ENCODE measurements around the gene GNB5. TPM values are rescaled to one million over a fixed set of nuclear protein-coding genes. Genes with fewer than 3 reads are reported as not detected.
"Not testable (repeated sequence)": the region's sequence is repeated elsewhere in the genome, so short reads cannot be mapped to it uniquely, and the experiment has no call there.

GNB5 gene
- total RNA-seq, 2 donors from 2014 or later: 19.5 to 21.9 TPM

GRCh38 chr15:52170199-52170598 is 21.0 kb downstream of the GNB5 start:
- peaks cover 34% of the 10 kb centered on the region for H3K4me1 Mint-ChIP-seq
- not testable (repeated sequence) for H3K9me3 Mint-ChIP-seq; H3K4me3 Mint-ChIP-seq; H3K36me3 Mint-ChIP-seq (ENCODE audit: low read depth); H3K27ac Mint-ChIP-seq; H3K27me3 Mint-ChIP-seq; ATAC-seq (replicated peaks)

- peaks cover 13% of the 10 kb centered on the region for H3K36me3 Mint-ChIP-seq (ENCODE audit: low read depth)
- H3K27ac Mint-ChIP-seq: peak overlapping the region; percentile 68
- peaks cover 28% of the 10 kb centered on the region for H3K4me1 Mint-ChIP-seq
- not testable (repeated sequence) for H3K27me3 Mint-ChIP-seq; H3K9me3 Mint-ChIP-seq; ATAC-seq (replicated peaks); H3K4me3 Mint-ChIP-seq
Measured at GRCh38 chr15:52165494-52166131, 25.6 kb downstream of the GNB5 start.

GRCh38 chr15:52164631-52165265 is 26.4 kb downstream of the GNB5 start:
- peaks cover 23% of the 10 kb centered on the region for H3K4me1 Mint-ChIP-seq
- no peaks in the 10 kb centered on the region for H3K27me3 Mint-ChIP-seq
- no peak overlapping the region for H3K4me3 Mint-ChIP-seq
- peaks cover 14% of the 10 kb centered on the region for H3K36me3 Mint-ChIP-seq (ENCODE audit: low read depth)
- H3K27ac Mint-ChIP-seq: peak overlapping the region; percentile 68
- H3K9me3 Mint-ChIP-seq: no peaks in the 10 kb centered on the region
- ATAC-seq (replicated peaks): no peak

- no peak for ATAC-seq (replicated peaks)
- no peaks in the 10 kb centered on the region for H3K9me3 Mint-ChIP-seq
- peaks cover 23% of the 10 kb centered on the region for H3K4me1 Mint-ChIP-seq
- no peak overlapping the region for H3K4me3 Mint-ChIP-seq
- H3K27ac Mint-ChIP-seq: no peak overlapping the region
- H3K27me3 Mint-ChIP-seq: no peaks in the 10 kb centered on the region
- peaks cover 19% of the 10 kb centered on the region for H3K36me3 Mint-ChIP-seq (ENCODE audit: low read depth)
Measured at GRCh38 chr15:52163321-52164190, 27.6 kb downstream of the GNB5 start.

DNA sequence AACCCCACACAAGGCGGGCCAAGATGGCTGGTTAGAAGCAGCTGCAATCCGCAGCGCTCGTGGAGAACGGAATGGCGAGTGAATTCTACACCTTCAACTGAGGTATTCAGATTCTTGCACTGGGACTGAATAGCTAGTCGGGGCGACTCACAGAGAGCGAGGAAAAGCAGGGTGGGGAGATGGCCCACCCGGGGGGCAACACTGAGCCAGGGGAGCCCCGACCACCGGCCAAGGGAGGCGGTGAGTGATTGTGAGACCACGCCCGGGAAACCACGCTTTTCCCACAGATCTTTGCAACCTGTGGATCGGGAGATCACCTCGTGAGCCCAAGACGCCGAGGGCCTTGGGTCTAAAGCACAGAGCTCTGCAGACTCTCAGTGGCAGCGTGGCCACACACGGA is 28.3 kb downstream of the GNB5 start:
- Mint-ChIP-seq H3K36me3 (ENCODE audit: low read depth) (peaks cover 19% of the 10 kb centered on the region), H3K4me3 (no peak overlapping the region), H3K9me3 (no peaks in the 10 kb centered on the region), H3K4me1 (peaks cover 23% of the 10 kb centered on the region), H3K27ac (no peak overlapping the region), H3K27me3 (no peaks in the 10 kb centered on the region)
- no peak for ATAC-seq (replicated peaks)

DNA sequence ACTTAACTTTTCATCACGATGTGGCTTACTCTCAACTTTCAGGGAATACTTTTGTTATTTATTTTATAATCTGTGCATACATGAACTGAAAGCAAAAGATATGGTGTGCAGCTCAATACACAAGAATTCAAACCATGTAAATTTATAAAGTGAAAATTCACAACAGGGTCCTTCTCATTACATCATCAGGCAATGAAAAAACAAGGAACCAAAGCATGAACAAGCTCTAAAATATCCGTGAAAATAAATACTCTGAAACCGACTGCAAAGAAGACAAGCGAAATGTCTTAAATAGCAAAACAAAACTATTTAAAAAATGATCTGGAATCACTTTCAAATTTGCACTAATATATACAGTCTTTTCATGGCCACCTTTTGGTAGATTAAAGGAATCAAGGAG is 28.9 kb downstream of the GNB5 start:
- Mint-ChIP-seq H3K27ac (no peak overlapping the region), H3K27me3 (no peaks in the 10 kb centered on the region), H3K9me3 (no peaks in the 10 kb centered on the region), H3K4me3 (no peak overlapping the region), H3K36me3 (ENCODE audit: low read depth) (peaks cover 19% of the 10 kb centered on the region), H3K4me1 (peaks cover 23% of the 10 kb centered on the region)
- ATAC-seq (replicated peaks): no peak

DNA sequence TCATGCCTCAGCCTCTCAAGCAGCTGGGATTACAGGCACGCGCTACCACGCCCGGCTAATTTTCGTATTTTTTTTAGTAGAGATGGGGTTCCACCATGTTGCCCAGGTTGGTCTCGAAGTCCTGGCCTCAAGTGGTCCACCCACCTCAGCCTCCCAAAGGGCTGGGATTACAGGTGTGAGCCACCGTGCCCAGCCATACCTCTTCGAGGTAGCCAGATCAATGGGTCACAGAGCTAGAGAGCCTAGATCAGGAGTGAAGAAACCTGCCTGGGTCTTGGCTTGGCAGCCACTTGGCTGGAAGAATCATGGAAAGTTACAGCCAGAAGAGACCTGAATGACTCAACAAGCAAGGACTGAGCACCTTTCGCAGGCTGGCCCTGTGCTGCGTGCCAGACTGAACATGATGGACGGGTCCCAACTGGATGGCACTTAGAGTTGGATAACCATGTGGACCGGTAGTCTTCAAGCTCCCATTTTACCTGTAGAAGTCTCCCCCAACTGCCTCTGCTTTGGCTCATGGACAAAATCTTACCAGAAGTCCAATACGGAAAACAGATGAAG is 29.7 kb downstream of the GNB5 start:
- Mint-ChIP-seq H3K36me3 (ENCODE audit: low read depth) (peaks cover 19% of the 10 kb centered on the region), H3K4me1 (peaks cover 16% of the 10 kb centered on the region), H3K9me3 (no peaks in the 10 kb centered on the region), H3K4me3 (no peak overlapping the region), H3K27me3 (no peaks in the 10 kb centered on the region), H3K27ac (no peak overlapping the region)
- ATAC-seq (replicated peaks): no peak

DNA sequence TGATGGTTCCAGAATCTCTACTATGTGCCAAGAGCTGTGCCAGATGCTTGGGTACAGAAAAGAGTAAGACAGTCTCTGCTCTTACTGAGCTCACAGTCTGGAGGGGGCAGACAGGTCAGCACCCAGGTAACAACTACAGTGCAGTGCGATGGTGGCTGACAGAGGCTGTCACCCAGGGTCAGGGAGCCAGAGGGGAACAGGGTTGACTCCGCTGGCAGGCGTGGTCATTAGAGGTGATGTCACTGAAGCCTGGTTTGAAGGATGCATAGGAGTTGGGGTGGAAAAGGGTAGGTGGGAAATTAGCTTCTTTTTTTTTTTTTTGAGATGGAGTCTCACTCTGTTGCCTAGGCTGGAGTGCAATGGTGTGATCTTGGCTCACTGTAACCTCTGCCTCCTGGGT is 31.5 kb downstream of the GNB5 start:
- Mint-ChIP-seq H3K36me3 (ENCODE audit: low read depth) (peaks cover 19% of the 10 kb centered on the region), H3K27ac (peak overlapping the region; percentile 5), H3K9me3 (no peaks in the 10 kb centered on the region)

DNA sequence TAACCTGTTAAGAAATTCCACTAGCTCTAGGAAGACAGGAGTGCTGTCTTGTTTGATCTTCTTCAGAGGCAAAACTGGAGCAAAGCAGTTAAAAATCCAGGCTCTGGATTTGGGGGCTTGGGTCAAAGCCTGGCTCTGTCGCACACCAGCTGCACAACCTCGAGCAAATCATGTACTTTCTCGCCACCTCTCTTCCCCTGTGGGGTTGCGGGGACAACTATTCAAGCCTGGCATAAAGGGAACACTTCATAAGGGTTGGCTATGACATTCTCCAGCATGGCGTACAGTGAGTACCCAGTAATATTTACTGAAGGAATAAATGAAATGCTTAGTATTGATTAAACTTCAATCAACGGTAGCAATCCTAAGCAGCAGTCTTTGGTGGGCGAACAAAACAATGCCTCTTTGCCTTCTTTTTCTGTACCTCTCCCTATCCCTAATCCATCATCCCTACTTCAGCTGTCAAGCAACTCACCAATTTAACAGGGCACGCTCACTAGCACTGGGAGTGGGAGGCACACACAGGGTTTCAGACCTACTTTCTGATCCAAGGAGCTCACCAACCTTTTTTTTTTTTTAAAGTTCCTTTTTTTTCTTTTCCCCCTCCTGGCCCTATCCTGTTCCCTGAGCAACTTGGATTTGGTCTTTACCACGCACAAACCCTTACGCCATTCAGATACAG is 33.0 kb downstream of the GNB5 start:
- no peaks in the 10 kb centered on the region for H3K4me1 Mint-ChIP-seq
- ATAC-seq (replicated peaks): no peak
- H3K4me3 Mint-ChIP-seq: no peak overlapping the region
- no peaks in the 10 kb centered on the region for H3K9me3 Mint-ChIP-seq
- H3K27ac Mint-ChIP-seq: no peak overlapping the region
- no peaks in the 10 kb centered on the region for H3K27me3 Mint-ChIP-seq
- peaks cover 28% of the 10 kb centered on the region for H3K36me3 Mint-ChIP-seq (ENCODE audit: low read depth)

More for the DNA sequence above, 31.5 kb downstream of the GNB5 start:
- no peak for ATAC-seq (replicated peaks)
- Mint-ChIP-seq H3K4me3 (no peak overlapping the region), H3K4me1 (peaks cover under 1% of the 10 kb centered on the region), H3K27me3 (no peaks in the 10 kb centered on the region)

DNA sequence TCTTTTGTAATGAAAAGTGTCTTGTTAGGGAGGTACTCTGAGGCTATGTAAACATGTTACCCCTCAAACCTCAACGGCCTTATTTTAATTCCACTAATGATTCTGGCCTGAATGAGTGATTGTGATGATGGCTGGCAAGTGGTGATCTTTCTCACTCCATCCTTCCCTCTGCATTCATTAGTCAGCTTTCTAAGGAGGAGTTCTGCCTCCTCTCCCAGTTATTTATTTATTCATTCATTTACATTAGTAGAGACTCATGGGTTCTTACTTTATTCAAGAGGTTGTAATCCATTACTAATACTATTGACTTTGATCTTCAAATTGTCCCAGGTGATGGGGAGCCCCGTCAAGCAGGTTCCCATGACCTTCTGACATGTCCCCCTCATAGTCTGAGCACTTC is 35.3 kb downstream of the GNB5 start:
- H3K27me3 Mint-ChIP-seq: no peaks in the 10 kb centered on the region
- H3K4me3 Mint-ChIP-seq: no peak overlapping the region
- H3K36me3 Mint-ChIP-seq (ENCODE audit: low read depth): peaks cover 32% of the 10 kb centered on the region
- no peaks in the 10 kb centered on the region for H3K4me1 Mint-ChIP-seq
- H3K9me3 Mint-ChIP-seq: no peaks in the 10 kb centered on the region
- no peak for ATAC-seq (replicated peaks)
- H3K27ac Mint-ChIP-seq: peak overlapping the region; percentile 13

GRCh38 chr15:52154896-52155865 is 36.0 kb downstream of the GNB5 start:
- Mint-ChIP-seq H3K9me3 (no peaks in the 10 kb centered on the region), H3K4me1 (no peaks in the 10 kb centered on the region), H3K27ac (no peak overlapping the region), H3K4me3 (no peak overlapping the region), H3K36me3 (ENCODE audit: low read depth) (peaks cover 39% of the 10 kb centered on the region), H3K27me3 (no peaks in the 10 kb centered on the region)
- no peak for ATAC-seq (replicated peaks)

DNA sequence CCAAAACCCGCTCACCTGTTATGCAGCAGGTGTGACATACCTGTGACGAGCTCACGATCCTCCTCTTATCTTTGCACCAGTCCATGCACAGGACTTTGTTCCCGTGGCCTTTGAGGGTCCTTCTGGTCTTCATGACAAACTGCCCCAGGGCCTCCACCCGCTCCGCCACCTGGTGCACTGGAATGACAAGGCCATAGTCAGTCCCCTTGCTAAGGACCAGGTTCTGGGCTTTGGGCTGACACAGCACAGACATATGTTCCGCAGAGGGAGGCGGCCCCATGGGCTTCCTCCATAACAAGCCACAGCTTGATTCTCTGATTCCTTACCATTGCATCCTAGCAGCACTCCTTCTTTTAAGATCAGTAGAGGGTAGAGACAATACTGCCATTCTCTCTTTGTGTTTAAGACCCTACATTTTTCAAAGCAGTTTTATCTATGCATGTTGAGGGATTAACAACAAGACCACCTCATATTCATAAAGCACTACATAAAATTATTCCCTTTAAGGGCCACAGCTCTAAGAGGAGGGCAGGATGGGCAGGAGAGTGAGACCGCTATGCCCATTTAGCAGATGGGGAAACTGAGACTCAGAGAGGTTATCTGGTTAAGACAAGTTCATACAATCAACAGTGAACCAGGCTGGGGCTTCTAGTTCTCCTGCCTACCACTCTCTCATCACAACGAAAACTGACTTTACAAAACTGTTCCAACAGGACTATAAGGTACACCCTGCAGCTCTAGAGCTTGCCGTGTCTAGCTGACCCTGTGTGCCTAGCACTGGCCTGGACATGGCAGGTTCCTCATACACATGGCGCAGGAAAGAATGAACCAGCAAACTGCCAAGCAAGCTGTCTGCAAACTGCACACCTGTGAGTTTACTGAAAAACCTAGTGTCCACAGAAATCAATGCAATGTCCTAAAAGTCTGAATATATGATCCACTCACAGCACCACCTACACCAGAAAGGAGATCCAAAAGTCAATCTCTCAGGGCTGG is 37.0 kb downstream of the GNB5 start:
- H3K4me1 Mint-ChIP-seq: no peaks in the 10 kb centered on the region
- no peaks in the 10 kb centered on the region for H3K27me3 Mint-ChIP-seq
- H3K4me3 Mint-ChIP-seq: no peak overlapping the region
- no peak overlapping the region for H3K27ac Mint-ChIP-seq
- H3K36me3 Mint-ChIP-seq (ENCODE audit: low read depth): peaks cover 43% of the 10 kb centered on the region
- no peak for ATAC-seq (replicated peaks)
- no peaks in the 10 kb centered on the region for H3K9me3 Mint-ChIP-seq
